Type B pancreatic cell (in vitro differentiated cells): ENCODE results near the gene TGFBI. TPM values are rescaled to one million over a fixed set of nuclear protein-coding genes. Genes with fewer than 3 reads are reported as not detected.
A peak's percentile ranks its signal among the peaks of the same experiment; 100 is the strongest.

Source experiments
- DNase-seq: peaks from one replicate; pipeline ENCODE4 v3.0.0; 2021; ENCODE audit warnings: mixed read lengths; ENCODE audit not compliant: unreplicated experiment; ENCODE audit errors: extremely low spot score
- H3K27ac Mint-ChIP-seq: 2 replicates; pipeline ENCODE4 v1.8.0; 2021; ENCODE audit warnings: mild to moderate bottlenecking, mixed read lengths
- H3K27me3 Mint-ChIP-seq: 2 replicates; pipeline ENCODE4 v1.8.0; 2021; ENCODE audit warnings: mixed read lengths
- H3K36me3 Mint-ChIP-seq: 2 replicates; pipeline ENCODE4 v1.8.0; 2021; ENCODE audit warnings: mixed read lengths
- H3K4me1 Mint-ChIP-seq: one replicate; pipeline ENCODE4 v1.8.0; 2021; ENCODE audit warnings: mixed read lengths; ENCODE audit not compliant: unreplicated experiment
- H3K4me3 Mint-ChIP-seq: 2 replicates; pipeline ENCODE4 v1.8.0; 2021; ENCODE audit warnings: mild to moderate bottlenecking, mixed read lengths
- H3K9me3 Mint-ChIP-seq: 2 replicates; pipeline ENCODE4 v1.8.0; 2021; ENCODE audit warnings: mixed read lengths
- CTCF ChIP-seq: fragments of 200-600 bp; sonication (generic); conservative IDR thresholded peaks from 2 replicates; pipeline ENCODE4 v1.5.0; 2021; ENCODE audit warnings: antibody characterized with exemption, mild to moderate bottlenecking
- total RNA-seq: library from RNA; stranded (reverse); gene quantifications from 2 replicates; pipeline ENCODE4 v1.2.1, GENCODE V29; 2021; ENCODE audit warnings: low replicate concordance

TGFBI gene
- total RNA-seq, 1 donor from 2014 or later = 302 TPM

DNA sequence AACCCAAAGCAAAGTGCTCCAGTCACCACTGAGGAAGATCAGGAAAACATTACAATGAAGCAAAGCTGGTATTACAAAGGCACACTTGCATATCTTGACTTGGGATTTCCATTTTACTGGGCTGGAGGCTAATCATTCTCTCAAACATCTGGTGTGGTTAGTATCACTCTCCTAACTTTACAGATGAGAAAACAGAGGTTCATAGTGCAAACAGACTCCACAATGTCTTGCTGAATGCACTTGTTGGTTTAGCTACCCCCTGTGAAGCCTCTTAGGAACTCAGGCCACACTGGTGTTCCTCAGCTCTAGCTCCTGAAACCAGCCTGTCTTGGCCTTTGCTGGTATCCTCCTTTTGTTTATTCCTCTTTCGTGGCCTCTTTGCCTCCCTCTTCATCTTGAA, 74.3 kb downstream of the TGFBI start:
- Mint-ChIP-seq H3K27me3 (peaks cover 9% of the 10 kb centered on the region), H3K27ac (no peak overlapping the region)

GRCh38 chr5:136104306-136104965, 75.6 kb downstream of the TGFBI start:
- Mint-ChIP-seq H3K27me3 (peaks cover 6% of the 10 kb centered on the region), H3K4me3 (no peak overlapping the region), H3K4me1 (peaks cover 22% of the 10 kb centered on the region), H3K36me3 (no peaks in the 10 kb centered on the region), H3K27ac (peak overlapping the region; percentile 44), H3K9me3 (no peaks in the 10 kb centered on the region)
- no peak for DNase-seq
- TF ChIP-seq CTCF = no peak

More for the DNA sequence above, 74.3 kb downstream of the TGFBI start:
- DNase-seq = no peak
- no peak for TF ChIP-seq CTCF
- H3K4me1 Mint-ChIP-seq = peaks cover 15% of the 10 kb centered on the region
- H3K36me3 Mint-ChIP-seq = no peaks in the 10 kb centered on the region
- no peaks in the 10 kb centered on the region for H3K9me3 Mint-ChIP-seq
- no peak overlapping the region for H3K4me3 Mint-ChIP-seq

- Mint-ChIP-seq H3K4me1 (peaks cover 26% of the 10 kb centered on the region), H3K4me3 (no peak overlapping the region), H3K36me3 (no peaks in the 10 kb centered on the region), H3K27ac (no peak overlapping the region), H3K27me3 (no peaks in the 10 kb centered on the region), H3K9me3 (no peaks in the 10 kb centered on the region)
- no peak for TF ChIP-seq CTCF
- DNase-seq = no peak
These were observed 77.7 kb downstream of the TGFBI start for GRCh38 chr5:136106351-136107031.

DNA sequence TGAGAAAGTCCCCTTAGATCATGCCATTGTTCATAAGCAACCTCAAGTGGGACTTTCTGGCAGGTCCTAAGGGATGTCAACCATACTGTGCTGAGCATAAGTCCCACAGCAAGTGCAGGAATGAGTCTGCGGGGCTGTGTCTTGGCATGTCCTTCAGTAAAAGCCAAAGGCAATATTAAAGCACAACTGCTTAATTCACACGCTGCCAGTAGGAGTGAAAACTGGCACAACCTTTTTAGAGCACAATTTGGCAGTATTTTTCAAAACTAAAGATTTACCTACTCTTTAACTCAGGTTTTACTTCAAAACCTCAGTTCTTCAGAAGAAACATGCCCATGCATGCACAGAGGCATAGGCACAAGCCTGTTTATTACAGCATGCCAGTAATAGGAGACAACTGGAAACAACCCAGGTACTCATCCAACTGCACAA, 79.4 kb downstream of the TGFBI start:
- no peak for DNase-seq
- H3K9me3 Mint-ChIP-seq = peaks cover 5% of the 10 kb centered on the region
- no peak overlapping the region for H3K4me3 Mint-ChIP-seq
- H3K27me3 Mint-ChIP-seq = no peaks in the 10 kb centered on the region
- TF ChIP-seq CTCF = no peak
- no peaks in the 10 kb centered on the region for H3K36me3 Mint-ChIP-seq
- peak overlapping the region; percentile 44 for H3K27ac Mint-ChIP-seq
- H3K4me1 Mint-ChIP-seq = peaks cover 27% of the 10 kb centered on the region

DNA sequence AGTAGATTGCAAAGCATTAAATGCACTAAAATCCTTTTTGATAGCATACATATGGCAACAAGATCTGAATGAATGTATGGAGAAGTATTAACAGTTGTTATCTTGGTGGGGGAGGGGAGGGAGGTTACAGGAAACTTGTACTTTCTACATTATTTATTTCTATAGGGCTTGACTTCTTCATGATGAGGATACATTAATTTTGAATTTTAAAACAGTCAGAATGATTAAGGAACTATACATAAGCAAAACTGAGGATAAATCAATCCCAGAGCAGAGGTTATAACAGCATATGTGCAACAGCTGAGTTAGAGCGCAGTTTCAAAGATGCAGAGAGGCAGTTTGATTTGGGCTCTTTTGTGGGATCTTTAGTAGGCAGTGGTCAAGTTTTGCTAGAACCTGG, 80.0 kb downstream of the TGFBI start:
- no peak overlapping the region for H3K4me3 Mint-ChIP-seq
- H3K27ac Mint-ChIP-seq = no peak overlapping the region
- H3K9me3 Mint-ChIP-seq = peaks cover 5% of the 10 kb centered on the region
- H3K36me3 Mint-ChIP-seq = no peaks in the 10 kb centered on the region
- DNase-seq = no peak
- peaks cover 30% of the 10 kb centered on the region for H3K4me1 Mint-ChIP-seq
- TF ChIP-seq CTCF = no peak
- no peaks in the 10 kb centered on the region for H3K27me3 Mint-ChIP-seq
